Measurements from ENCODE around the gene APOBR.

Gene APOBR

DNA sequence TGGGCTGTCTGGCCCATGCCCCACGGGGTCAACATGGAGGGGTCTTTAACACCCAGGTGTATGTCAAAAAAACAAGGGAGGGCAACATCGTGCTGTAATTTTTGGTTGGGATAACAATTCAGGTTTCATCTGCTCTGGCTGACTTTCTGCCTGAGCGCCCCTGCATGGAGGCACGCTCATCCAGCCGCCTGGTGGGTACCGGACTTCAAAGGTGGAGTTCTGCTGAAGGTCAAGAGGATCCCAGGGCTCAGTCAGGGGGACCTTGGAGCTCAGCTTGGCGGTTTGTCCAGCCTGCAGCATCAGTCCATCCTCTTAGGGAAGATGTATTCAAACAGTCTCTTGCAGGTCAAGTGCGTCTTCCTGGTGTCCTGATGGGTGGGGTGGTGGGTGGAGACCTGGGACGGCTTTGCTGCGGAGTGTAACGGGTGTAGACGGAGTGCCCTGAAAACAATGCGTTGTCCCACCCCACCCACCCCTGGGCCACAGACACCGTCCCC is 53.9 kb downstream of the APOBR start:
- TF ChIP-seq, protein P1, sequence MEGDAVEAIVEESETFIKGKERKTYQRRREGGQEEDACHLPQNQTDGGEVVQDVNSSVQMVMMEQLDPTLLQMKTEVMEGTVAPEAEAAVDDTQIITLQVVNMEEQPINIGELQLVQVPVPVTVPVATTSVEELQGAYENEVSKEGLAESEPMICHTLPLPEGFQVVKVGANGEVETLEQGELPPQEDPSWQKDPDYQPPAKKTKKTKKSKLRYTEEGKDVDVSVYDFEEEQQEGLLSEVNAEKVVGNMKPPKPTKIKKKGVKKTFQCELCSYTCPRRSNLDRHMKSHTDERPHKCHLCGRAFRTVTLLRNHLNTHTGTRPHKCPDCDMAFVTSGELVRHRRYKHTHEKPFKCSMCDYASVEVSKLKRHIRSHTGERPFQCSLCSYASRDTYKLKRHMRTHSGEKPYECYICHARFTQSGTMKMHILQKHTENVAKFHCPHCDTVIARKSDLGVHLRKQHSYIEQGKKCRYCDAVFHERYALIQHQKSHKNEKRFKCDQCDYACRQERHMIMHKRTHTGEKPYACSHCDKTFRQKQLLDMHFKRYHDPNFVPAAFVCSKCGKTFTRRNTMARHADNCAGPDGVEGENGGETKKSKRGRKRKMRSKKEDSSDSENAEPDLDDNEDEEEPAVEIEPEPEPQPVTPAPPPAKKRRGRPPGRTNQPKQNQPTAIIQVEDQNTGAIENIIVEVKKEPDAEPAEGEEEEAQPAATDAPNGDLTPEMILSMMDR (IDR thresholded peaks at IDR 0.05; ENCODE audit: low read depth, low read length) = no peak
- no peak overlapping the region for H3K4me3 ChIP-seq (ENCODE audit: low read depth, low read length)
- no peak for DNase-seq (ENCODE audit: low read depth, low spot score)
- in situ Hi-C loops (cut with HindIII; ENCODE audit: low sequenced_read_pairs) = no loop called here

All from astrocyte of the spinal cord (primary cell).